Omental fat pad (tissue), 4 donors: ENCODE measurements around the gene TNIK. TPM values are rescaled to one million over a fixed set of nuclear protein-coding genes. Genes with fewer than 3 reads are reported as not detected.

Source experiments
- ATAC-seq: fragments of 150-250 bp; one replicate; pipeline ENCODE4 v1.9.1; 2016; ENCODE audit warnings: mild to moderate bottlenecking, moderate library complexity; ENCODE audit not compliant: low FRiP score
- DNase-seq: peaks from one replicate; pipeline ENCODE4 v3.0.0-alpha.2; 2019; ENCODE audit warnings: low spot score
- small RNA-seq: library from RNA; depleted of rRNA; stranded (forward); fragments of <200 nt; gene quantifications from one replicate; pipeline ENCODE3, GENCODE V24; 2016
- total RNA-seq, 4 donors: library from RNA; depleted of rRNA; stranded (reverse); fragments of >200 nt; gene quantifications; one replicate each; pipeline ENCODE4 v1.1.0, GENCODE V29; 2016
- TF ChIP-seq, protein P1 (sequence below), 3 donors: fragments of 450-650 bp; IDR thresholded peaks; one replicate each; pipeline ENCODE4 v1.5.1; 2016 to 2017; ENCODE audit warnings: antibody characterized with exemption in 3 of 3, mild to moderate bottlenecking in 3 of 3, moderate library complexity in 2 of 3

The TNIK gene
- total RNA-seq, 4 donors from 2014 or later = 3.9 to 12.8 (median 6.5) TPM

DNA sequence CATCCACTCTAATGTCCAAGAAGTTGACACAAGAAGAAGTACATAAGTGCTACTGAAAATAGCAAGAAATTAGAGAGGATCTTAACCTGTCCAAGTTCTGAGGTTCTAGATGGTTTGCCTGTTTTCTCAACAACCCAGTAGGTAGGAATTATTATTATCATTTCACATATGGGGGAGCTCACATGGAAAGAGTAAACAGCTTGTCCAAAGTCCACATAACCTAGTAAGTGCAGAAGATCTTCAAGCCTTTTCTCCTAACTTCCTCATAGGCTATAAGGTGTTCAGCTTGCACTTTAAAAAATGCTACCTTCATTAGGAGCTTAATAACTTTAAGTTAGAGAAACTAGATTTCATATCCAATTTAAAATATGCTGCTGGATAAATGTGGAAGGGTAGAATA lies 436.6 kb downstream of the TNIK start:
- TF ChIP-seq, protein P1, sequence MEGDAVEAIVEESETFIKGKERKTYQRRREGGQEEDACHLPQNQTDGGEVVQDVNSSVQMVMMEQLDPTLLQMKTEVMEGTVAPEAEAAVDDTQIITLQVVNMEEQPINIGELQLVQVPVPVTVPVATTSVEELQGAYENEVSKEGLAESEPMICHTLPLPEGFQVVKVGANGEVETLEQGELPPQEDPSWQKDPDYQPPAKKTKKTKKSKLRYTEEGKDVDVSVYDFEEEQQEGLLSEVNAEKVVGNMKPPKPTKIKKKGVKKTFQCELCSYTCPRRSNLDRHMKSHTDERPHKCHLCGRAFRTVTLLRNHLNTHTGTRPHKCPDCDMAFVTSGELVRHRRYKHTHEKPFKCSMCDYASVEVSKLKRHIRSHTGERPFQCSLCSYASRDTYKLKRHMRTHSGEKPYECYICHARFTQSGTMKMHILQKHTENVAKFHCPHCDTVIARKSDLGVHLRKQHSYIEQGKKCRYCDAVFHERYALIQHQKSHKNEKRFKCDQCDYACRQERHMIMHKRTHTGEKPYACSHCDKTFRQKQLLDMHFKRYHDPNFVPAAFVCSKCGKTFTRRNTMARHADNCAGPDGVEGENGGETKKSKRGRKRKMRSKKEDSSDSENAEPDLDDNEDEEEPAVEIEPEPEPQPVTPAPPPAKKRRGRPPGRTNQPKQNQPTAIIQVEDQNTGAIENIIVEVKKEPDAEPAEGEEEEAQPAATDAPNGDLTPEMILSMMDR (IDR thresholded peaks at IDR 0.05) = no peak
- DNase-seq = no peak
- no peak for ATAC-seq

DNA sequence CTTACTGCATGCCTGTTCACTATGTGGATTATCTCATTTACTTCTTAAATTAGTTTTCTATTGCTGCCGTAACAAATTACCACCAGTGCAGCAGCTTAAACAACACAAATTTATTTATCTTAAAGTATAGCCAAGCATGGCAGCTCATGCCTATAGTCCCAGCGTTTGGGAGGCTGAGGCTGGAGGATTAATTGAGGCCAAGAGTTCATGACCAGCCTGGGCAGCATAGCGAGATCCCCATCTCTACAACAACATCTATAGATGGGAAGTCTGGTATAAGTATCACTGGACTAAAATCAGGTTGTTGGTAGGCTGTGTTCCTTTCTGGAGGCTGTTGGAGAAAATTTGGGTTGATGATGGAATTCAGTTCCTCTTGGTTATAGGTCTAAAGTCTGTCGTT lies 438.8 kb downstream of the TNIK start:
- TF ChIP-seq, protein P1 (IDR thresholded peaks at IDR 0.05) = no peak
- no peak for ATAC-seq
- no peak for DNase-seq

DNA sequence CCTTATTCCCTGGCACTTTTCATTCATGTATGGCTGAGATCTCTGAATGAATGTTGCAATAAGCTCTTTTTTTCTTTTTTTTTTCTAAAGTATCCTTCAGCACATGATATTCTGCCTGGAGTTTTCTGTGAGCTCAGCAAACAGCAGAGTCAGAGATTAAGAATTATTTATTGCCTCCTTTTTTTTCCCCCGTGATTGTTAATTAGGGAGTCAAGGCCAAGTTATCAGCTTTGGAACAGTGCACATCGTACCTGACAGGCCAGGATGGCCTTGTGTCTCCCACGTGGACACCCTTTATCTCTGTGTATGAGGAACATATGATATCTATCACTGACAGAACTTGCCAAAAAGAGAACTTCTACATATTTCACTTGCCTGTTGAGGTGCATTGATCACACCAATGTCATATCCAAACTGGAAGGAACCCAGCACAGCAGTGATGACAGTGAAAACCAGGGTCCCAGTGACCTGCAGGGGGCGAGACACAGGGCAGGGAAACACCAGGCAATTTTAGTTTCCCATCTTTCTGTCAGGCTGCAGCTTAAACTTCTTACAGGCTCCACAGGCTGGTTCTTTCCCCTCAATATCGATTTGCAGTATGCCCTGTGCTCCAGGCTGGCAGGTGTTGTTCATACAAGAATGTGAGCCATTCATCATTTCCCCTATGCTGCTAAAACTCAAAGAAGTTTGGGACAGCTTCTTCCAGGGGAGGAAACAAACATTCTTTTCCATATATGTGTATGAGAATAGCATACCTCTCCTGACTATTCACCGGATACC lies 441.9 kb downstream of the TNIK start:
- TF ChIP-seq, protein P1 (IDR thresholded peaks at IDR 0.05) = no peak
- ATAC-seq (no peak), DNase-seq (no peak)

DNA sequence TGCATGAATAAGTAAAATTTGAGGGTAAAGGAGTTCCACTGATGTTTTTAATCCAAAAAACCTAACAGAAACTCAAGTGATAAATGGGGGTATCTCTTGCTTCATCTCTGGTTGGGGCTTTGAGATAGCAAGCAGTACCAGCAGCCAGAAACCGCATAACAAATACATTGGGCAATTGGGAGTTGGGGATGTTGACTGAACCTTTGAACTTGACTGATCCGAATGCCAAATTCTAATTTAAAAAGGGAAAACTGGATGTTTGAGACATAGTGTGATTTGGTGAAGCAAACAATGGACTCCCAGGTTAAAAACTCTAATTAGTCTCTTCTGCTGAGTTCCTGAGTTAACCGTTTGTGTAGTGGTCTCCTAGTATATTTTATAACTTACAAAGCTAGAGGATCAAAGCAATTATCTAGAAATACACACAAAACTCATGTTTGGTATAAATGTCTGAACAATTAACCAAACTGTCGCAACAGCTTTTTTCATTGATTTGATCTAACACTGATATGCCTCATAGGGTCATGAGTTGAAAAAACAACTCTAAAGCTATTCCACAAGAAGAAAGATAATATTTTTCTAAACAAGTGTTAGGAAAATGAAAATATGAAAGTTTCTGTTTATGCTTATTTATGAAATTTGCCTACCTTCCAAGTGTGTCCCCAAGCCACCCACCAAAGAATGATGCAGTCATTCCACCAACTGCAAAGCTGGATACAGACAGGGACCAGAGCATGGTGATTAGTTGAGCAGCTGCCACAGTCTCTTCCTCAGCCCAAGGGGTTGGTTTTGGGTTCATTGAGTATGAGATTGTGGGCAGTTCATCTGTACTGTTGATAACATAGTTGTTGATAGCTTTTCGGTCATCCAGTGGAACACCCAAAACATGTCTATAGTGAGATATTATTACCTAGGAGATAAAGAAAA lies 446.1 kb downstream of the TNIK start:
- TF ChIP-seq, protein P1 (IDR thresholded peaks at IDR 0.05) = no peak
- ATAC-seq (no peak), DNase-seq (no peak)

DNA sequence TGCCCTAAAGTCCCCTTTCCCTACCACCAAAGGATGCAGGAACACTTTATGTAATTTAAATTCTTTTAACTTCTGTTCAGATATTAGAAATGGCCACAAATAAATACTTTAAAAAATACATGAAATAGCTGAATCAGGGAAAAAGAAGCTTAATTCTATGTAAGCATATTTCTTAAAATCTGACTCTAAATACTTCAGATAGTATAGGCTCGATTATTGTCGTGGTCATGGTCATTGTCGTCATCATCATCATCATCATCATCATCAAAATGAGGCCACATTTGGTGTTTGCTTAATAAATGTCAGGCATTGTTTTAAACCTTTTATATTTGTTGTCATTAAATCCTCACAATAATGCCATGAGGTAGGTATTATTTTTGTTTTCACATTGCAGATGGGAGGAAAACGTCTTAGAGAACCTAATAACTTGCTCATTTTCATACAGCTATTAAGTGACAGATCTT lies 448.3 kb downstream of the TNIK start:
- TF ChIP-seq, protein P1 (IDR thresholded peaks at IDR 0.05) = no peak
- ATAC-seq = no peak

More for the DNA sequence above, 448.3 kb downstream of the TNIK start:
- no peak for DNase-seq

Small RNA genes lying within 50 kb of the gene (small RNA-seq; reads per million reads assigned to genes)
- gene MIR569 (not detected), gene RF00019 (not detected), gene RNU6-348P (not detected)
